Activated CD4-positive, alpha-beta T cell treated with anti-CD3 and anti-CD28 coated beads, Interleukin-2, amount 50 U/mL, for 48 hours (primary cell): ENCODE measurements around the gene PWWP2B.

Experiments used
- DNase-seq, 2 experiments: peaks; one replicate each; pipeline ENCODE4 v3.0.0-alpha.2; 2020

Gene PWWP2B

GRCh38 chr10:132394936-132395703 lies 1.9 kb upstream of the PWWP2B start:
- DNase-seq: no peak

- peak; percentile 26 to 31 for DNase-seq
Measured at GRCh38 chr10:132395704-132396493, 1.1 kb upstream of the PWWP2B start.

- DNase-seq: peak; percentile 47 to 54
Measured at GRCh38 chr10:132396494-132397035, 435 bp upstream of the PWWP2B start.

GRCh38 chr10:132397671-132398565 lies 918 bp downstream of the PWWP2B start:
- peak; percentile 48 to 59 for DNase-seq

GRCh38 chr10:132398566-132398991 lies 1.6 kb downstream of the PWWP2B start:
- DNase-seq: no peak

- no peak for DNase-seq
Measured at GRCh38 chr10:132399117-132400035, 2.4 kb downstream of the PWWP2B start.

- DNase-seq: no peak
Measured at GRCh38 chr10:132400041-132400546, 3.1 kb downstream of the PWWP2B start.

- DNase-seq: no peak
Measured at GRCh38 chr10:132400547-132401151, 3.6 kb downstream of the PWWP2B start.

GRCh38 chr10:132401401-132402118 lies 4.6 kb downstream of the PWWP2B start:
- DNase-seq: no peak

GRCh38 chr10:132402781-132403241 lies 5.8 kb downstream of the PWWP2B start:
- DNase-seq: no peak

GRCh38 chr10:132403511-132404168 lies 6.6 kb downstream of the PWWP2B start:
- no peak for DNase-seq

- no peak for DNase-seq
Measured at GRCh38 chr10:132404169-132404880, 7.3 kb downstream of the PWWP2B start.

GRCh38 chr10:132404911-132405462 lies 8.0 kb downstream of the PWWP2B start:
- no peak for DNase-seq

- no peak for DNase-seq
Measured at GRCh38 chr10:132405463-132405991, 8.5 kb downstream of the PWWP2B start.

- DNase-seq: no peak
Measured at GRCh38 chr10:132406181-132406580, 9.2 kb downstream of the PWWP2B start.

- DNase-seq: no peak
Measured at GRCh38 chr10:132406750-132407149, 9.8 kb downstream of the PWWP2B start.

GRCh38 chr10:132407243-132407746 lies 10.3 kb downstream of the PWWP2B start:
- no peak for DNase-seq

GRCh38 chr10:132407846-132408278 lies 10.9 kb downstream of the PWWP2B start:
- DNase-seq: no peak
